SU-DHL-6 (cell line): ENCODE measurements around the gene LPIN1.

Experiments
- CTCF ChIP-seq: fragments of 200-600 bp; sonication (generic); IDR thresholded peaks from one replicate; pipeline ENCODE4 v1.5.1; 2017; ENCODE audit warnings: antibody characterized with exemption, mild to moderate bottlenecking, low read length, moderate library complexity; ENCODE audit not compliant: insufficient read depth, poor library complexity, severe bottlenecking
- EZH2phosphoT487 ChIP-seq: fragments of 200-600 bp; sonication (generic), shearing (Covaris generic); conservative IDR thresholded peaks from 2 replicates; pipeline ENCODE4 v1.6.1; 2018; ENCODE audit warnings: mild to moderate bottlenecking, antibody characterized with exemption, low read length, moderate library complexity, mixed read lengths

- TF ChIP-seq CTCF (no peak), EZH2phosphoT487 (no peak)
These were observed 85.0 kb downstream of the LPIN1 start for GRCh38 chr2:11831415-11831814.
